Vein endothelial cell (primary cell): ENCODE results near the gene LAX1. TPM values are rescaled to one million over a fixed set of nuclear protein-coding genes. Genes with fewer than 3 reads are reported as not detected.

Source experiments
- small RNA-seq: library from RNA; depleted of rRNA; stranded (forward); fragments of <200 nt; gene quantifications from one replicate; pipeline ENCODE3, GENCODE V24; 2012
- total RNA-seq: library from RNA; depleted of rRNA; stranded (reverse); fragments of >200 nt; gene quantifications from 2 replicates; pipeline ENCODE4 v1.2.3, GENCODE V29; 2012

The LAX1 gene
- total RNA-seq, result under 0.01 and 0.10 TPM in 2 replicates

GRCh38 chr1:203765029-203765837, at the start of gene LAX1:
TSS of gene LAX1 (plus strand) at chr1:203765183. CDS start at chr1:203765566, 383 bp downstream.

GRCh38 chr1:203795441-203796235, 30.7 kb downstream of the LAX1 start, which contains the start of the genes ZBED6 and ZC3H11A:
TSS of gene ZBED6 (plus strand) at chr1:203795623. CDS start at chr1:203797523, 1,900 bp downstream.
TSS of gene ZC3H11A (plus strand) at chr1:203795623. CDS start at chr1:203817071, 21,448 bp downstream.

Small RNA genes within 50 kb of the gene (small RNA-seq; reads per million reads assigned to genes)
- gene SNORA77, result 889 reads per million, percentile 100 among the genes with 10 or more reads in this experiment
- gene ZC3H11A, result 1.3 reads per million, percentile 67 among the genes with 10 or more reads in this experiment

Other genes with a start within 250 kb of the LAX1 start
- gene ATP2B4, start 138.4 kb upstream of the LAX1 start, total RNA-seq, result 184 and 225 TPM in 2 replicates
- gene ZBED6, start 30.4 kb downstream of the LAX1 start, total RNA-seq, result 39.0 and 43.1 TPM in 2 replicates
- 116 and 127 TPM in 2 replicates for gene ZC3H11A, start 30.4 kb downstream of the LAX1 start, total RNA-seq
- 63.9 and 65.3 TPM in 2 replicates for gene SNRPE, start 96.4 kb downstream of the LAX1 start, total RNA-seq